A549 treated with GW870086 at 1 μM for 4 hours (cell line): ENCODE data around the gene TNMD. TPM values are rescaled to one million over a fixed set of nuclear protein-coding genes. Genes with fewer than 3 reads are reported as not detected.

Experiments used
- total RNA-seq: library from RNA; stranded (reverse); fragments of 200-300 nt; extraction: Qiagen RNA extraction; gene quantifications from 5 replicates; pipeline ENCODE4 v1.2.3, GENCODE V29; 2022; ENCODE audit warnings: low read depth

Gene TNMD
- not detected in 5 replicates for total RNA-seq

DNA sequence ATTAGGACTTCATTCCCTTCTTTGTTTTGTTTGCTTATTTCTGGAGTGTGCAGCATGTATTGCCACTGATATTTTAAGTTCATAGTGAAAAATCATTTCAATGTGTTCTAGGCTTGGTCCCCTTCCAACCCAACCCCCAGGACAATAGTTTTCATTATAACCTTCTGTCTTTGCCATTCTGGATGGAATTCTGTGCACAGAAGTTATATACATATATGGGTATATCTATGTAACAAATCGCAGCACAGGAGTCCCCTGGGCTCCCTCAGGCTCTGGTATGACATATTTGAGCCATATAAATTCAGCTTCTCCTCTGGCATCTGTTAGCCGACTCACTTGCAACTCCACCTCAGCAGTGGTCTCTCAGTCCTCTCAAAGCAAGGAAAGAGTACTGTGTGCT is at the start of gene TNMD:
Gene TNMD (plus strand): TSS at position 326 of the 400 bp plus-strand sequence. CDS start 83 bp downstream, outside the sequence.

GRCh38 chrX:100636321-100636991 is 51.7 kb downstream of the TNMD start, which contains the start of gene TSPAN6:
Gene TSPAN6, minus strand, starts transcription at chrX:100636806. Its CDS starts 112 bp downstream, at chrX:100636694.

GRCh38 chrX:100643956-100644860 is 59.5 kb downstream of the TNMD start, which contains the start of gene SRPX2:
Gene SRPX2, plus strand, starts transcription at chrX:100644199. Its CDS starts 2,124 bp downstream, at chrX:100646323.

Other genes with a start within 250 kb of the TNMD start
- gene PCDH19, start 174.7 kb upstream of the TNMD start, total RNA-seq = 0.02 to 0.03 TPM (median 0.02 TPM) in 5 replicates
- gene TSPAN6, start 51.9 kb downstream of the TNMD start, total RNA-seq = 35.2 to 43.3 TPM (median 41.1 TPM) in 5 replicates
- gene SRPX2, start 59.3 kb downstream of the TNMD start, total RNA-seq = 2.5 to 4.1 TPM (median 2.6 TPM) in 5 replicates
- 1.5 to 3.8 TPM (median 2.9 TPM) in 5 replicates for gene SYTL4, start 147.2 kb downstream of the TNMD start, total RNA-seq
- 30.1 to 36.2 TPM (median 33.1 TPM) in 5 replicates for gene CSTF2, start 235.5 kb downstream of the TNMD start, total RNA-seq